SK-N-SH (cell line): ENCODE measurements around the gene TCEA3. TPM values are rescaled to one million over a fixed set of nuclear protein-coding genes. Genes with fewer than 3 reads are reported as not detected.

Experiments used
- CTCF ChIA-PET: fragments of 300-600, 350-600 bp; formaldehyde crosslinking; extraction: SDS; loops from one replicate; lab custom pipeline; 2021; lab: Yijun Ruan, JAX
- POLR2A ChIA-PET: fragments of 350-600 bp; sonication (Branson Sonifier 250); formaldehyde crosslinking; extraction: SDS; loops from one replicate; lab custom pipeline; 2020; ENCODE audit warnings: antibody characterized with exemption, inconsistent platforms; lab: Yijun Ruan, JAX
- DNase-seq: peaks from one replicate; pipeline ENCODE4 v3.0.0; 2012
- H2AFZ ChIP-seq: fragments of 200-600 bp; sonication (generic); 2 replicates; pipeline ENCODE4 v1.8.1; 2016; ENCODE audit warnings: antibody characterized with exemption, mild to moderate bottlenecking, low read depth
- H3F3A ChIP-seq: fragments of 200-600 bp; sonication (generic); replicated peaks from 2 replicates; pipeline ENCODE3; 2016; ENCODE audit warnings: antibody characterized with exemption, mild to moderate bottlenecking; ENCODE audit not compliant: insufficient read depth
- H3K27ac ChIP-seq, 2 experiments: fragments of 200-500 bp in 1 of 2; fragments of 200-600 bp in 1 of 2; sonication (Bioruptor generic) in 1 of 2; sonication (generic), shearing (Covaris generic) in 1 of 2; 2 replicates each; pipeline versions ENCODE4 v1.5.1 to v1.6.1; 2014 to 2016; ENCODE audit warnings: low read depth in 2 of 2, inconsistent platforms in 1 of 2, low read length in 1 of 2, mild to moderate bottlenecking in 1 of 2, mixed read lengths in 1 of 2
- H3K27me3 ChIP-seq: fragments of 200-600 bp; sonication (generic), shearing (Covaris generic); 2 replicates; pipeline ENCODE4 v1.6.1; 2016; ENCODE audit warnings: mixed run types; ENCODE audit not compliant: insufficient read depth
- H3K36me3 ChIP-seq, 2 experiments: fragments of 200-500 bp in 1 of 2; fragments of 200-600 bp in 1 of 2; sonication (Bioruptor generic) in 1 of 2; sonication (generic) in 1 of 2; replicated peaks in 1 of 2; 2 replicates each; pipeline versions ENCODE3 to v1.5.1; 2014 to 2016; ENCODE audit warnings: low read length in 1 of 2, mild to moderate bottlenecking in 1 of 2; ENCODE audit not compliant: insufficient read depth in 2 of 2, control insufficient read depth in 1 of 2
- H3K4me1 ChIP-seq, 2 experiments: fragments of 200-500 bp in 1 of 2; fragments of 200-600 bp in 1 of 2; sonication (Bioruptor generic) in 1 of 2; sonication (generic), shearing (Covaris generic) in 1 of 2; 2 replicates each; pipeline versions ENCODE4 v1.5.1 to v1.6.1; 2014 to 2016; ENCODE audit warnings: low read depth in 1 of 2, low read length in 1 of 2, mixed run types in 1 of 2; ENCODE audit not compliant: insufficient read depth in 2 of 2, control insufficient read depth in 1 of 2
- H3K4me2 ChIP-seq: fragments of 200-600 bp; sonication (generic), shearing (Covaris generic); 2 replicates; pipeline ENCODE4 v1.6.1; 2017; ENCODE audit warnings: mixed run types
- H3K4me3 ChIP-seq, 2 experiments: fragments of 200-500 bp in 1 of 2; fragments of 200-600 bp in 1 of 2; sonication (Bioruptor generic) in 1 of 2; sonication (generic), shearing (Covaris generic) in 1 of 2; 2 replicates each; pipeline versions ENCODE4 v1.5.1 to v1.8.1; 2014 to 2016; ENCODE audit warnings: low read depth in 2 of 2, inconsistent platforms in 1 of 2, low read length in 1 of 2, mild to moderate bottlenecking in 1 of 2, mixed read lengths in 1 of 2, moderate library complexity in 1 of 2
- H3K79me2 ChIP-seq: fragments of 200-600 bp; sonication (generic); 2 replicates; pipeline ENCODE4 v1.8.1; 2017; ENCODE audit warnings: mild to moderate bottlenecking; ENCODE audit not compliant: insufficient read depth
- H3K9ac ChIP-seq: fragments of 200-600 bp; sonication (generic); 2 replicates; pipeline ENCODE4 v1.6.1; 2017; ENCODE audit warnings: mixed run types
- H3K9me2 ChIP-seq: fragments of 200-600 bp; sonication (generic); 2 replicates; pipeline ENCODE4 v1.6.1; 2017; ENCODE audit warnings: mixed run types
- H3K9me3 ChIP-seq: fragments of 200-600 bp; sonication (generic); 2 replicates; pipeline ENCODE4 v1.6.1; 2017; ENCODE audit warnings: mixed run types, mild to moderate bottlenecking, moderate library complexity
- H4K20me1 ChIP-seq: fragments of 200-600 bp; sonication (generic); 2 replicates; pipeline ENCODE4 v1.6.1; 2017; ENCODE audit warnings: mild to moderate bottlenecking, mixed run types; ENCODE audit not compliant: insufficient read depth
- CHD2 ChIP-seq: fragments of 150-350 bp; IDR thresholded peaks from 2 replicates; pipeline ENCODE4 v1.6.1; 2018; ENCODE audit warnings: low read length; ENCODE audit not compliant: partially characterized antibody
- CTCF ChIP-seq: fragments of 200-600 bp; sonication (generic); IDR thresholded peaks from 2 replicates; pipeline ENCODE4 v1.6.1; 2017; ENCODE audit warnings: antibody characterized with exemption, mild to moderate bottlenecking, moderate library complexity
- FOSL2 ChIP-seq: IDR thresholded peaks from 2 replicates; pipeline ENCODE4 v1.4.0; 2012; ENCODE audit warnings: low read depth, mild to moderate bottlenecking, moderate library complexity, borderline replicate concordance
- IRF3 ChIP-seq: fragments of 150-350 bp; IDR thresholded peaks from 2 replicates; pipeline ENCODE4 v1.6.1; 2016; ENCODE audit warnings: mild to moderate bottlenecking, low read depth, low read length
- MEF2A ChIP-seq: IDR thresholded peaks from 2 replicates; pipeline ENCODE4 v1.4.0; 2012; ENCODE audit warnings: low read depth, borderline replicate concordance
- NFIC ChIP-seq: IDR thresholded peaks from 2 replicates; pipeline ENCODE4 v1.4.0; 2012; ENCODE audit warnings: borderline replicate concordance
- NRF1 ChIP-seq: IDR thresholded peaks from 2 replicates; pipeline ENCODE4 v1.6.1; 2012; ENCODE audit warnings: low read depth, mild to moderate bottlenecking, low read length
- RAD21 ChIP-seq: IDR thresholded peaks from 2 replicates; pipeline ENCODE4 v1.6.1; 2012; ENCODE audit warnings: mild to moderate bottlenecking, low read length
- RCOR1 ChIP-seq: fragments of 150-350 bp; IDR thresholded peaks from 2 replicates; pipeline ENCODE4 v1.6.1; 2017; ENCODE audit warnings: antibody characterized with exemption, low read length
- RXRA ChIP-seq: IDR thresholded peaks from 2 replicates; pipeline ENCODE4 v1.4.0; 2012; ENCODE audit warnings: low read depth, mild to moderate bottlenecking, borderline replicate concordance
- TCF12 ChIP-seq: IDR thresholded peaks from 2 replicates; pipeline ENCODE4 v1.4.0; 2012
- TEAD4 ChIP-seq: IDR thresholded peaks from 2 replicates; pipeline ENCODE4 v1.4.0; 2012; ENCODE audit warnings: mild to moderate bottlenecking, borderline replicate concordance; ENCODE audit not compliant: insufficient read depth
- USF2 ChIP-seq: fragments of 150-350 bp; IDR thresholded peaks from 2 replicates; pipeline ENCODE4 v1.6.1; 2017; ENCODE audit warnings: antibody characterized with exemption, low read length, low read depth, borderline replicate concordance
- WGBS: methylation state at CpG from one replicate; pipeline ENCODE4 v1.1.6; 2017; ENCODE audit warnings: low lambda C conversion rate; 5-methylcytosine and 5-hydroxymethylcytosine counted together
- polyA plus RNA-seq, 3 experiments: library from polyadenylated mRNA; depleted of rRNA; stranded (reverse); fragments of >200 nt; gene quantifications; 2 replicates each; pipeline ENCODE4 v1.2.3, GENCODE V29; 2012
- TF ChIP-seq, protein P1 (sequence below): IDR thresholded peaks from 2 replicates; pipeline ENCODE4 v1.4.0; 2012; ENCODE audit warnings: low read depth, borderline replicate concordance
- TF ChIP-seq, protein P2 (sequence below): IDR thresholded peaks from 2 replicates; pipeline ENCODE4 v1.4.0; 2012; ENCODE audit warnings: low read depth
- TF ChIP-seq, protein P3 (sequence below): IDR thresholded peaks from 2 replicates; pipeline ENCODE4; 2012

TCEA3 gene
- polyA plus RNA-seq, 1 of the 3 experiments (the other 2 are of a cell fraction) = 1.1 TPM

- TF ChIP-seq CHD2 (no peak), RAD21 (no peak), MEF2A (no peak), RXRA (no peak), CTCF (no peak), TEAD4 (no peak), RCOR1 (no peak), NFIC (no peak)
- TF ChIP-seq, protein P1, sequence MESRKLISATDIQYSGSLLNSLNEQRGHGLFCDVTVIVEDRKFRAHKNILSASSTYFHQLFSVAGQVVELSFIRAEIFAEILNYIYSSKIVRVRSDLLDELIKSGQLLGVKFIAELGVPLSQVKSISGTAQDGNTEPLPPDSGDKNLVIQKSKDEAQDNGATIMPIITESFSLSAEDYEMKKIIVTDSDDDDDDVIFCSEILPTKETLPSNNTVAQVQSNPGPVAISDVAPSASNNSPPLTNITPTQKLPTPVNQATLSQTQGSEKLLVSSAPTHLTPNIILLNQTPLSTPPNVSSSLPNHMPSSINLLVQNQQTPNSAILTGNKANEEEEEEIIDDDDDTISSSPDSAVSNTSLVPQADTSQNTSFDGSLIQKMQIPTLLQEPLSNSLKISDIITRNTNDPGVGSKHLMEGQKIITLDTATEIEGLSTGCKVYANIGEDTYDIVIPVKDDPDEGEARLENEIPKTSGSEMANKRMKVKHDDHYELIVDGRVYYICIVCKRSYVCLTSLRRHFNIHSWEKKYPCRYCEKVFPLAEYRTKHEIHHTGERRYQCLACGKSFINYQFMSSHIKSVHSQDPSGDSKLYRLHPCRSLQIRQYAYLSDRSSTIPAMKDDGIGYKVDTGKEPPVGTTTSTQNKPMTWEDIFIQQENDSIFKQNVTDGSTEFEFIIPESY = no peak
- TF ChIP-seq, protein P2, sequence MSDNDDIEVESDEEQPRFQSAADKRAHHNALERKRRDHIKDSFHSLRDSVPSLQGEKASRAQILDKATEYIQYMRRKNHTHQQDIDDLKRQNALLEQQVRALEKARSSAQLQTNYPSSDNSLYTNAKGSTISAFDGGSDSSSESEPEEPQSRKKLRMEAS = no peak
- TF ChIP-seq, protein P3, sequence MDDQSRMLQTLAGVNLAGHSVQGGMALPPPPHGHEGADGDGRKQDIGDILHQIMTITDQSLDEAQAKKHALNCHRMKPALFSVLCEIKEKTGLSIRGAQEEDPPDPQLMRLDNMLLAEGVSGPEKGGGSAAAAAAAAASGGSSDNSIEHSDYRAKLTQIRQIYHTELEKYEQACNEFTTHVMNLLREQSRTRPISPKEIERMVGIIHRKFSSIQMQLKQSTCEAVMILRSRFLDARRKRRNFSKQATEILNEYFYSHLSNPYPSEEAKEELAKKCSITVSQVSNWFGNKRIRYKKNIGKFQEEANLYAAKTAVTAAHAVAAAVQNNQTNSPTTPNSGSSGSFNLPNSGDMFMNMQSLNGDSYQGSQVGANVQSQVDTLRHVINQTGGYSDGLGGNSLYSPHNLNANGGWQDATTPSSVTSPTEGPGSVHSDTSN = no peak
- no peak overlapping the region for H2AFZ ChIP-seq
- H3K27me3 ChIP-seq = no peaks in the 10 kb centered on the region
- no peaks in the 10 kb centered on the region for H3K79me2 ChIP-seq
- peaks cover 20 to 22% of the 10 kb centered on the region in 2 experiments for H3K4me1 ChIP-seq
- no peaks in the 10 kb centered on the region for H3K36me3 ChIP-seq
- H3K4me2 ChIP-seq = no peak overlapping the region
- no peak overlapping the region for H3K27ac ChIP-seq
- no peaks in the 10 kb centered on the region for H3K9me3 ChIP-seq
- no peak overlapping the region for H3K9ac ChIP-seq
- WGBS = 92% methylated on average over 8 of the region's 8 CpGs
- ChIA-PET CTCF (interaction anchor here (0.7 kb wide), 1 partner anchor 55 kb away, joined by 3 read pairs; no protein-coding TSS in a partner anchor), POLR2A (no interaction called here)
- peaks cover 33% of the 10 kb centered on the region for H3F3A ChIP-seq
- H3K4me3 ChIP-seq = no peak overlapping the region
- no peaks in the 10 kb centered on the region for H3K9me2 ChIP-seq
- DNase-seq = no peak
- no peaks in the 10 kb centered on the region for H4K20me1 ChIP-seq
These were observed 17.4 kb downstream of the TCEA3 start for GRCh38 chr1:23407016-23407630.

DNA sequence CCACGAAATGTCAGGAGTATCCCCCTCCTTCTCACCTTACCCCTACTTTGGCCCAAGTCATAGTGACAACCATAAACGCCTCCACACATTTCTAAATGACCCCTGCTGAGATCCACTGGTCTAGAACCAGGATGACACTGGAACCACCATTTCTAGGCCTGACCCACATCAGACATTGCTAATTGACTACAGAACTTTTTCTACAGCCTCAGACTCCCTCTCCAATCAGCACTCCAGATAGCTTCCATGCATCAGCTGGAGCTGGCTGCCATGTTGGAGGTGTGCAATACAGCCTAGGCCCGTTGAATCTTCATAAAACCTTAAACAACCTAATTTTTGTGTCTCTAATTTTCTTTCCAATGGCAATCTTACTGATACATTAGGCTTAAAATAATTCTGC is 18.6 kb downstream of the TCEA3 start:
- CTCF ChIA-PET = interaction anchor here (0.6 to 4.4 kb wide), 2 partner anchors 12 to 215 kb away, joined by 3 to 31 read pairs; no protein-coding TSS in a partner anchor
- Histone ChIP-seq H3K27me3 (no peaks in the 10 kb centered on the region), H3F3A (peaks cover 22% of the 10 kb centered on the region), H3K36me3 (no peaks in the 10 kb centered on the region), H3K4me3 (no peak overlapping the region), H2AFZ (no peak overlapping the region), H4K20me1 (no peaks in the 10 kb centered on the region), H3K4me2 (no peak overlapping the region), H3K79me2 (no peaks in the 10 kb centered on the region), H3K27ac (no peak overlapping the region), H3K9me2 (no peaks in the 10 kb centered on the region), H3K4me1 (peaks cover 15 to 20% of the 10 kb centered on the region in 2 experiments), H3K9ac (no peak overlapping the region), H3K9me3 (no peaks in the 10 kb centered on the region)
- 95% methylated on average over 3 of the region's 3 CpGs for WGBS
- no peak for DNase-seq
- POLR2A ChIA-PET = no interaction called here
- TF ChIP-seq NRF1 (no peak), RCOR1 (no peak), TCF12 (no peak), IRF3 (no peak), FOSL2 (no peak), USF2 (no peak)
- TF ChIP-seq, protein P1 = no peak
- TF ChIP-seq, protein P2 = no peak
